HG02642 (cell line): ENCODE results near the gene ZNF605.
"Not testable (repeated sequence)": the region's sequence is repeated elsewhere in the genome, so short reads cannot be mapped to it uniquely, and the experiment has no call there.

Experiments used
- ATAC-seq: cut with Tn5 transposase; IDR thresholded peaks from one replicate; pipeline ENCODE4 v1.9.1; 2021; ENCODE audit warnings: mild to moderate bottlenecking; ENCODE audit not compliant: unreplicated experiment, poor library complexity

ZNF605 gene

DNA sequence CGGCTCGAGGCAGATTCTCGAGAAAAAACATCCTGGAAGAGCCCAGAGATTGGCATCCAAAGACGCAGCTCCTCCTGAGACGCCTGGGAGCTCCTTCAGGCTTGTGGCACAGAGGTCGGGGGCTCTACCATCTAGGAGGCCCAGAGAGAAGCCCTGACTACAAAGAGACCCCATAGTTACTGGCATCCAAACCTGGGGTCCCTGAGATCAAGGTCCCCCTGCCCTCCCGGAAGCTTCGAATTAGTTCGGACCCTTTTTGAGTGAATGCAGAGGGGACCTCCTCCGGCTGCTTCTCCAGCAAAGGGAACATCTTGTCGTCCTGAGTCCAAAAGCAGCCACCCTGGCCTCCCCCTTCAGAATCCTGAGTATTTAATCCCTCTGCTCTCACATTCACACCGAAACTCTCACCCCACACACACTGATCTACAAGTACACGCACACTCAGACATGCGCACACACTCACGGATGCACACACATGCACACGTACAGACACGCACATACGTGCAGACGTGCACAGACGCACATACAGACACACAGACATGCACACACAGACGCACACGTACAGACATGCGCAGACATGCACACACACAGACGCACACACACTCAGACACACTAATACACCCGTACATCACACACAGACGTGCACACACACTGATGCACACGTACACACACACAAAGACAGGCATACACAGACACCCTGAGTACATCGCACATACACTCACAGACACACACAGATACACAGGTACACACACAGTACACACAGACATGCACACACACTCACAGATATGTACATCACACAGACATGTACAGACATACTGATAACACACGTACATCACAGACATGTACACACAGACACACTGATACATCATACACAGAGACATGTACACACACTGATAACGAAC, 5.9 kb downstream of the ZNF605 start:
- ATAC-seq: no peak

DNA sequence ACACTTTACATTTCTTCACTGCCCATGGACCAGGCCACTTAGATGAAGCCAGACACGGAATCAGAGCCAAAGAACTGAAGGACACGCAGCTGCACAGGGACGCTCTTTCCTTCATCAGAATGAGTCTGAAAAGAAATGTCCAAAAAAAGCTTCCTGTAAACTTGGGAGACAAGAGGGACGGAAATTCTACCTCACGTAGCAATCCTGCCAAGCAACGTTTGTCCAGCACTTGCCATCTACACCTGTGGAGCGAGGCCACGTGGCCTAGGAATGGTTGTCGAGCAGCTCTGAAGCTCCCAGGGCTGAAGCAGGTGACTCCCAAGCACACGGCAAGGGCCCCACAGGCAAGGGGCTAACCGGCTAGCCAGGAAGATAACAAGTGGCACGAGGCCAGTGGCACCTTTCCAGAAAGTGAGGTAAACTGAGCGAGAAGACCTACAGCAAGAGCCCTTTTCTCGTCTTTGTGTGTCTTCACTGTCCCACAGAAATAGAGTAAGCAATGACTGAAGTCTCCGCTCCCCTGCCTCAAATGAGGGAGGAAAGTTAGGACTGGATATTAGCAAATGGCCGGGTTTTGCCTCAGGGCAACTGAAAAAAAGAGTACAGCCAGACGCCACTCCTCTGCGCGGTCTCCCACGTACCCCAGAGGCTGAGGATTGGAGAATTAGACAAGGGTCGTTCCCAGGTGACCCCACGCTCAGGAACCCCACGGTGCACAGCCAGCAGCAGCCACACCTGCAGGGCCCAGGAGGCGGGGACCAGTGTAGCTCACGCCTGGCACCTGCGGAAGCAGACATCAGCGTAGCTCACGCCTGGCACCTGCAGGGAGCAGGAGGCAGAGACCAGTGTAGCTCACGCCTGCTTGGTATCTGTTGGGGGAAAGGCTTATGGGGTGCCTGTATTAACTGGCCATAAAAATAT, 7.7 kb downstream of the ZNF605 start:
- ATAC-seq: no peak

DNA sequence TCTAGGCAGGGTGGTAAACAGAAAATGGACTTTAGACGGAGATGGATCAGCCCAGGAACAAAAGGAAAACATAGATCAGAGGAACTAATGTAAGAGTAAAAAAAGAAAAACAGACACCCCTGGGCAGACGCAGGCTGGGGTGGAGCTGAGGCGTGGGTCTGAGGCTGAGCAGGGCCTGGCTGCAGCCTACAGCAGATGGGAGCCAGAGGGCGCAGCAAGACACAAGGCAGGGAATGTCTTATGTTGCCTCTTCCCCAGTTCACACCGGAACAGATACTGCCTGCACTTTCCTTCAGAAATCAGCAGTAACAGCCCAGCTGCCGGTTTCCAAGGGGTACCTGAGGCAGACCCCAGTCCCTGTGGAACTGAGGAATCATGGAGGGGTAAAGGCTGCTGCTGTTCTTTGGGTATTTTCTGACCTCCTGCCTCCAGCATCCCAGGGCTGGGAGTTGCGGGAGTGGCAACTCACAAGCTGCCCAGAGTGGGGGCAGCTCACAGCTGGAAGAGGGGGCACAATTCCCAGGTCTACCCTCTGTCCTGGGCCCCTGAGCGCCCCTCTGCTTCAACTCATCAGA, 9.8 kb downstream of the ZNF605 start:
- no peak for ATAC-seq

DNA sequence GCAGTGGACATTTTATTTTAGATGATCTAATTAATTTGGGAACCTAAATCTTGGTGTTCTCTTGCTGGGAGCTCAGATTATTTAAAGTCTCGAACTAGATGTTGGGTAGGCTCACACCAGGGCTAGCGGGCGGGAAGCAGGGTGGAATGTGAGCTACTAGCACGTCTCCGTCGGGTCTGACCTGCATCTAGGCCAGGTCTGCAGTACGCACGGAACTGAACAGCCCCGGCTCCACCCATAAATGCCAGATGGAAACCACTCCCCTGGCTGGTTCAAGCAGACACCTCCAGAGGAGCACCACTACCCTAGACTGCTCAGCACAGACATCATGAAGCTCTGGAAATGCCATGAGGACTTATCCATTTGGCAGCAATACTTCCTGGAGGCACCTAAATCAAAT, 10.3 kb downstream of the ZNF605 start:
- ATAC-seq: no peak

DNA sequence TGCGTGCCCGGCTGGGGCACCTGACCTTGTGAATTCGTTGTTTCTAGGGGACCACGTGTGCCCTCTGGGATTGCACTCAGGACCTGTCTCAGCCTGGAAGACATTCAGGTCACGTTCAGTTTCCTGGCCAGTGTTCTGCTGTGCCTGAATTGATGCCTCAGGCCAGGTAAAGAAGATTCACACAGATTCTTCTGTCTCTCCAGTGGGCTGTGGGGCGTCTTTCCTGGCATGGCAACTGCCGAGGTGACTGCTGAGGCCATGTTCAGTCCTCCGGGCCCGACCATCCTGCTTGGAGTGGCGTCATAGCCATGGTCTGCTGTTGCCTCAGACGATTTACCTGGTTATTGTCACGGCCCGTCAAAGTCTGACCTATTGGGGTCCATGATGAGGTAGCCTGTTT, 13.5 kb downstream of the ZNF605 start:
- ATAC-seq: no peak

DNA sequence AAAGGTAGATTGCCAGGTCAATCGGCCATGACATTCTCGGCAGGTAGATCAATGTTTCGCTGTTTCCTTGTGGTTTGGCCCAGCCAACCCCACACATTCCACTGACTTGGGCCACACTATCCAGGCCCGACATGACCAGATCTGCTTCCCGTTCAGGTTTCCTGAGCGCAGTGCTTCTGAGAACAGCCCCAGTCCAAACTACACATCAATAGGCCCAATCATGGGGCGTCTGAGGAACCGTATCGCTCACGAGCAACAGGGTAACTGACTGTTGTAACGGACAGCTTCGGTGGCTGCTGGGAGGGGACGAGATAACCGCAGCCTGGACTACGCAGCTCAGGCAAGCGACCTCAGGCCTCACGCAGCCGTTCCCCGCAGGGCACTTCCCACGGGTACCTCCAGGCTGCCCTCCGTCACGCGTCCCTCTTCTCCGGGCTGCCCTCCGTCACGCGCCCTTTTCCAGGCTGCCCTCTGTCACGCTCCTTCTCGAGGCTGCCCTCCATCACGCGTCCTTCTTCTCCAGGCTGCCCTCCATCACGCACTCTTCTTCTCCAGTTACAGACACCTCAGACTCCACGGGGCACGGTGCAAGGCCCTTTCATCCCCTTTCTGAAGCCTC, 14.7 kb downstream of the ZNF605 start:
- ATAC-seq: no peak

DNA sequence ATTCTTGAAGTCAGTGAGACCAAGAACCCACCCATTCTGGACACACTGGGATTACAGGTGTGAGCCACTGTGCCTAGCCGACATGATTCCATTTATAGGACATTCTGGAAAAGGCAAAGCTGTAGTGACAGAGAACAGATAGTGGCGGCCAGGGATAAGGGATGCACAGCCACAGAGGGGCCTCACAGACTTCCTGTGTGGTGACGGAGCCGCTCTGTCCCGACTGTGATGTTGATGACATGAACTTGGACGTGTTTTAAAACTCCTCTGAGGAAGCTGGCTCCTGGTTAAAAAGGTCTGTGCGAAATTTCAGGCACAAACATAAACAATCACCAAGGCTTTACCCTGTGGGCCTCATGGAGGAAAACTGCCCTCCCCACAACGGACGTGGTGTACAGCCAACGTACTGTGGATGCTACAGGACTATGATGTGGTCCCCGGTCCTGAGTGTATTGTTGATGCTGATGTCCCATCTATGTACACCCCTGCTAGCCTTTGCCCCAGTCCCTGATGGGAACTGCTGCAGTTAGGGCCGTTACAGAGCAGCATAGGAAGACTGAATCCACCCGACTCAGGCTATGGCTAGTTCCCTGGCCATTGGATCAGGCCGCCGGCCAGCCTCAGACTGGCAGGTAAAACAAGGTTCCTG, 15.9 kb downstream of the ZNF605 start:
- no peak for ATAC-seq

DNA sequence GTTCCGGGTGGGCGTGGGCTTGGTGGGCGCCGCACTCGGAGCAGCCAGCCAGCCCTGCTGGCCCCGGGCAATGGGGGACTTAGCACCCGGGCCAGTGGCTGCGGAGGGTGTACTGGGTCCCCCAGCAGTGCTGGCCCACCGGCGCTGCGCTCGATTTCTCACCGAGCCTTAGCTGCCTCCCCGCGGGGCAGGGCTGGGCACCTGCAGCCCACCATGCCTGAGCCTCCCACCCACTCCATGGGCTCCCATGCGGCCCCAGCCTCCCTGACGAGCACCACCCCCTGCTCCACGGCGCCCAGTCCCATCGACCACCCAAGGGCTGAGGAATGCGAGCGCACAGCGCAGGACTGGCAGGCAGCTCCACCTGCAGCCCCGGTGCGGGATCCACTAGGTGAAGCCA, 17.3 kb downstream of the ZNF605 start:
- not testable (repeated sequence) for ATAC-seq

DNA sequence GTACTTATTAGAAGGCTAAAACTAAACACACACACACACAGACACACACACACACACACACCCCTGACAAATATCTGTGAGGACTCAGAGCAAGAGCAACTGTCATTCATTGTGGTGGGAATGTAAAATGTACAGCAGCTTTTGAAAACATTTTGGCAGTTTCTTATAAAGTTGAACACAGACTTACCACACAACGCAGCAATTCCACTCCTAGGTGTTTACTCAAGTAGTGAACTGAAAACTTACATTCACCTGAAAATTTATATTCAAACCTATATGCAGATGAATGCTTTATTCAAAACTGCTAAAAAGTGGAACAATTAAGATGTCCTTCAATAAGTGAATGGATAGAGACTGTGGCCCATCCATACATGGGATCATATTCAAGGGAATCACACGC, 18.6 kb downstream of the ZNF605 start:
- no peak for ATAC-seq

DNA sequence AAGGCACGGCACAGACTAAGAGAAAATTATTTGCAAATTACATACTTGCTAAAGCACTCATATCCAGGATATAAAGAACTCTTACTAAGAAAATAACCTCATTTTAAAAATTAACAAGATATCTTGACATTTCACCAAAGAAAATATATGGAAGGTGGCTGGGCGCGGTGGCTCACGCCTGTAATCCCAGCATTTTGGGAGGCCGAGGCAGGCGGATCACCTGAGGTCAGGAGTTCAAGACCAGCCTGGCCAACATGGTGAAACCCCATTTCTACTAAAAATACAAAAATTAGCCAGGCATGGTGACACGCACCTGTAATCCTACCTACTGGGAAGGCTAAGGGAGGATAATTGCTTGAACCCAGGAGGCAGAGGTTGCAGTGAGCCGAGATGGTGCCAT, 19.2 kb downstream of the ZNF605 start:
- not testable (repeated sequence) for ATAC-seq

DNA sequence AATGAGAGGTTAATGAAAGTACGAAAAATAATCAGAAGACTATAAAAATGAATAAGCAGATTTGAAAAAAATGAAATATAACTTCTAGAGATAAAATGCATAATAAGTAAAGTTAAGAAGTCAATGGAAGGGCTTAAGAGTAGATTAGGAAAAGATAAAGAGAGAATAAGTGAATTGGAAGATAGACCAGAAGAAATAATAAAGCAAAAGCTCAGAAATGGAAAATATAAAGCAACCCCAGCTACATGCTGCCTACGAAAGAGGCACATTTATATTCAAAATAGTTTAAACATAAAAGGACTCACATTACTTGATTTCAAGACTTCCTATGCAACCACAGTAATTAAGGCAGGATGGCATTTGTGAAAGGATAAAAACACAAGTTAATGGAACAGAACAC, 19.9 kb downstream of the ZNF605 start:
- no peak for ATAC-seq

DNA sequence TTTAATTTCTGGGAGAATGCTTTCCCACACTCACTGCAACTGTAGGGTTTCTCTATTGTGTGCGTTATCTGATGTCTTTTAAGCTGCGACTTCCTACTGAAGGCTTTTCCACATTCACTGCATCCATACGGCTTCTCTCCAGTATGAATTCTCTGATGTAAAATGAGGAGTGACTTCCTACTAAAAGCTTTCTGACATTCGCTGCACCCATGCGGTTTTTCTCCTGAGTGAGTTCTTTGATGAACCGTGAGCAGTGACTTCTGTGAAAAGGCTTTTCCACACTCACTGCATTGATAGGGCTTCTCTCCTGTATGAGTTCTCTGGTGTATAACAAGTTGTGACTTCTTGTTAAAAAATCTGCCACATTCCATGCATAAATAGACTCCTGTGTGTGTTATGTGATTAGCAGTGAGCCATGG, 29.7 kb downstream of the ZNF605 start:
- no peak for ATAC-seq

DNA sequence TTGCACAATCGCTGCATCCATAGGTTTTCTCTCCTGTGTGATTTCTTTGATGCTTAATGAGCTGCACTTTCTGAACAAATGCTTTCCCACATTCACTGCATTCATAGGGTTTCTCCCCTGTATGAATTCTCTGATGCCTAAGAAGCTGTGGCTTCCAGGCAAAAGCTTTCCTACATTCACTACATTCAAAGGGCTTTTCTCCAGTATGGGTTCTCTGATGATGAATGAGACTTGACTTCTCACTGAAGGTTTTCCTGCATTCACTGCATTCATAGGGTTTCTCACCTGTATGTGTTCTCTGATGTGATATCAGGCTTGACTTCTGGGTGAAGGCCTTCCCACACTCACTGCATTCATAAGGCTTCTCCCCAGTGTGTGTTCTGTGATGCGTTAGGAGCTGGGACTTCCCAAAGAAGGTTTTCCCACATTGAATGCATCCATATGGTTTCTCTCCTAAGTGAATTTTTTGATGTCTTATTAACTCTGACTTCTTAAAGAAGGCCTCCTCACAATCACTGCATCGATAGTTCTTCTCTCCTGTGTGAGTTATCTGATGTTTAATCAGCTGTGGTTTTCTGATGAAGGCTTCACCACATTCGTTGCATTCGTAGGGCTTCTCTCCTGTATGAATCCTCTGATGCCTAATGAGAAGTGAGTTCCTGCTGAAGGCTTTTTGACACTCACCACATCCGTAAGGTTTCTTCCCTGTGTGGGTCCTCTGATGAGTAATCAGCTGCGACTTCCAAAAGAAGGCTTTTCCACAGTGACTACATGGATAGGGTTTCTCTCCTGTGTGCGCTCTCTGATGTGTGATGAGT, 30.3 kb downstream of the ZNF605 start:
- ATAC-seq: no peak

DNA sequence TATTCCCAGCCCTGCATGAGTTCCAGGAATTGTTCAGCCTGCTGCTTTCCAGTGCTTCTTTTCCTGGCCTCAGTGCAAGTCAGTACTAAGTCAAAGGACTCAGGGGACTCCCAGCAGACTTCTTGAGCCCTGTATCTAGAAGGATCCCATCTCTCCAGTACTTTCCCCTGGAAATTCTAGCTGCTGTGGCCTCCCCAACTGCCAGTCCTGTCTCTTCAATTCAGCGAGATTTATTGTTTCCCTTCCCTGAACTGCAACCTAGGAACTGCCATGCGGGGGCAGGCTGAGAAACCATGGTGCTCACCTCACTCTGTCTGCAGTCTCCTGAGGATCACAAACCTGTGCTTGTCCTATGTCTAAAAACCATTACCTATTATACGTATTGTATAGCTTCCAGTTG, 31.8 kb downstream of the ZNF605 start:
- no peak for ATAC-seq

DNA sequence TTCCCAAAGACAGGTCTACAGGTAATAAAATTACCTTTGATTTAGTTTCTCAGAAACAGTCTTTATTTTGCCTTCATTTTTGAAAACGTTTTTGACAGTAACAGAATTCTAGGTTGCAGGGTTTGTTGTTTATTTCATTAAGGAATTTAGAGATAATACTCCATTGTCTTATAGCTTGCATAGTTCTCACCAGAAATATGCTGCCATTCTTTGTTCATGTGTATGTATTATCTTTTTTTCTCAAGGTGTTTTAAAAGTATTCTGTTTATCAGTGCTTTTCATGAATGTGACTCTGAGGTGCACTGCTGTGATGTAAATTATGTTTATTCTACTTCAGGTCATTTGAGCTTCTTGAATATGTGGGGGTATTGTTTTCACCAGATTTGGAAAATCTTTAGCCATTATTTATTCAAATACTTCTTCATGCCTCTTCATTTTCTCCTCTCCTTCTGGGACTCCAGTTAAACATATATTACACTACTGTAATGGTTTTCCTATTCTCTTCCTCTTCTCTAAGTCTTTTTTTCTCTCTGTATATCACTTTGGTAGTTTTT, 32.7 kb downstream of the ZNF605 start:
- ATAC-seq: no peak

DNA sequence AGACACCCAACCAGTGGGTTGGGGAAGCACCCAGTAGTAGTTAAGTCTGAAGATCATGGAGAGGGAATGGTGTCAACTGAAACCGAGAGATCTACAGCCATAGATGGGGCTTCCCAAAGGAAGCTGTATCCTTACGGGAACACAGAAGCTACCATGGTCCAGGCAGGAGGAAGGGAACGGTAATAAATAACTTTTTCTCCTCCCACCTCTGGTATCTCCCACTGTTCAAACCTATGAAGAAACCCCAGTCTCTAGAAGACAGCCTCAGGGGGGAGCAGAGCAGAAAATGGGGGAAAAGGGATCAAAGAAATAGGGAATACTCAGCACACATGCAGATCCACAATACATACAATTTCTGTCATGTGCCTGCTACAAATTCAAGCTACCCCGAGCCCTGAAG, 33.4 kb downstream of the ZNF605 start:
- ATAC-seq: no peak

DNA sequence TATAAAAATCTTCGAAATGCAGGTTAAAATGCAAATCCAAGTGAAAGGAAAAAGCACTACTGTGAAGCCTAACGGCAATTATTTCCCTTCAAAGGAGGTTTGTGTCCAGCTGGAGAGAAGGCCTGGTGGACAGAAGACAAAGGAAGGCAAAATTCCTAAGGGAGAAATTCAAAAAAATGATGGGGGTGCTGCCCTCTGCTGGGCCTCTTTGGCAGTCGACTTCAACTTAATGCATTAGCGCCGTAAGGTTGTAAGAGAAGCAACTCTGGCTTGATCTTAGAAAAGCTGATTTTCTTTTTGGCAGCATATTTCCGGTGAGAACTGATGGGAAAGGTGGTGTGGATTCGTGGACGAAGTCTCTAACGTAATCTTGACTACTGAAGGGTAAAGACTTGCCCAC, 34.4 kb downstream of the ZNF605 start:
- no peak for ATAC-seq

DNA sequence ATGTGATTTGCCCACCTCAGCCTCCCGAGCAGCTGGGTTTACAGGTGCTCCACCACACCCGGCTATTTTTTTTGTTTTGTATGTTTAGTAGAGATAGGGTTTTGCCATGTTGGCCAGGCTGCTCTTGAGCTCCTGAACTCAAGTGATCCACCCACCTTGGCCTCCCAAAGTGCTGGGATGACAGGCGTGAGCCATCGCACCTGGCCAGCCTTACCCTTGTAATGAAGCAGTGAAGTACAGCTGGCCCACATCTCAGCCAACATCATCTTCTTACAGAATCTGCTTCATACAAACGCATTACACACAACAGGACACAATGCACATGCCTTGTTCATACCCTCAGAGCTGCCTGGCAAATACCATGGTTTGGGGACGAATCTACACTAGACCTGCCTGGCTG, 37.4 kb downstream of the ZNF605 start:
- no peak for ATAC-seq

DNA sequence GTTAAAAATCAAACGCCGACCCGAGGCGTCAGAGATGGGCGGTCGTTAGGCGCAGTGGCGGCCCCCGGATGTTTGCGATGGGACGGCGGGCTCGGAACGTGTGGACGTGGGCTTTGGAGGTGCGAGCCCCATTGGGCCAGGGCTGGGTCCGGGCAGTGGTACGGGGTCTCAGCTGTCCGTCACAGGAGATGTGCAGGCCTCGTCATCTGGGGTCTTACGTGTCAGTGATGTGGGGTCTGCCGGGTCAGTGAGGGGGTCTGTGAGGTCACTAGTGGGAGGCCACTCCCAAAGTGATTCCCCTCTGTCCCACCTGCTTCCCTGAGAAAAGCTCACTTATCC, 47.1 kb downstream of the ZNF605 start:
- no peak for ATAC-seq
